ENCODE measurements around the gene PSMB8. TPM values are rescaled to one million over a fixed set of nuclear protein-coding genes. Genes with fewer than 3 reads are reported as not detected.

Gene PSMB8
- total and polyA plus RNA-seq, 7 donors, result 34.3 to 305 (median 45.7) TPM

GRCh38 chr6:32799168-32799567, 44.7 kb downstream of the PSMB8 start:
- peaks cover 0 to 6% (median 0%) of the 10 kb centered on the region in 4 donors for H3K9me3 ChIP-seq
- WGBS, 2 donors, result 95 to 97% methylated on average over 3 of the region's 3 CpGs
- intact Hi-C loops (cut with DNase I), result no loop called here
- TF ChIP-seq EP300 (IDR thresholded peaks at IDR 0.05), result no peak
- no peak for TF ChIP-seq POLR2AphosphoS5 (IDR thresholded peaks at IDR 0.05)
- TF ChIP-seq POLR2A (IDR thresholded peaks at IDR 0.05), result no peak
- no peak for TF ChIP-seq CTCF (IDR thresholded peaks at IDR 0.05)
- H3K36me3 ChIP-seq, result no peaks in the 10 kb centered on the region
- no peak overlapping the region for H3K4me3 ChIP-seq
- DNase-seq, result no peak
- H3K27ac ChIP-seq, result no peak overlapping the region
- peaks cover 0 to 9% (median 2%) of the 10 kb centered on the region in 4 donors for H3K4me1 ChIP-seq
- peaks cover 0 to 54% (median 0%) of the 10 kb centered on the region in 3 donors for H3K27me3 ChIP-seq

GRCh38 chr6:32796848-32797776, 46.7 kb downstream of the PSMB8 start:
- Histone ChIP-seq H3K4me3 (peak overlapping the region in 2 of 4 donors; percentile 14 to 23), H3K27me3 (peaks cover 0 to 54% (median 0%) of the 10 kb centered on the region in 3 donors), H3K27ac (no peak overlapping the region), H3K36me3 (no peaks in the 10 kb centered on the region), H3K4me1 (peaks cover 0 to 9% (median 2%) of the 10 kb centered on the region in 4 donors), H3K9me3 (peaks cover 0 to 6% (median 0%) of the 10 kb centered on the region in 4 donors)
- WGBS, 2 donors, result 8 to 10% methylated on average over 30 of the region's 30 CpGs
- intact Hi-C loops (cut with DNase I), result loop anchor here (2.0 kb wide), 1 partner anchor 382 kb away; no protein-coding TSS in a partner anchor
- peak; percentile 77 for DNase-seq
- TF ChIP-seq CTCF (IDR thresholded peaks at IDR 0.05) (peak; percentile 62 to 86 (median 84)), EP300 (IDR thresholded peaks at IDR 0.05) (no peak)

GRCh38 chr6:32794510-32794909, 49.3 kb downstream of the PSMB8 start:
- Histone ChIP-seq H3K9me3 (peaks cover 0 to 6% (median 0%) of the 10 kb centered on the region in 4 donors), H3K36me3 (no peaks in the 10 kb centered on the region), H3K27me3 (peaks cover 0 to 44% (median 6%) of the 10 kb centered on the region in 3 donors), H3K27ac (no peak overlapping the region), H3K4me1 (peaks cover 0 to 9% (median 2%) of the 10 kb centered on the region in 4 donors), H3K4me3 (no peak overlapping the region)
- 49 to 82% methylated on average over 2 of the region's 2 CpGs for WGBS, 2 donors
- DNase-seq, result no peak
- intact Hi-C loops (cut with DNase I), result no loop called here
- TF ChIP-seq EP300 (IDR thresholded peaks at IDR 0.05) (no peak), POLR2AphosphoS5 (IDR thresholded peaks at IDR 0.05) (no peak), POLR2A (IDR thresholded peaks at IDR 0.05) (no peak), CTCF (IDR thresholded peaks at IDR 0.05) (no peak)

GRCh38 chr6:32792901-32793435, 50.9 kb downstream of the PSMB8 start:
- TF ChIP-seq POLR2AphosphoS5 (IDR thresholded peaks at IDR 0.05) (no peak), POLR2A (IDR thresholded peaks at IDR 0.05) (no peak), CTCF (IDR thresholded peaks at IDR 0.05) (no peak), EP300 (IDR thresholded peaks at IDR 0.05) (no peak)
- WGBS, 2 donors, result 61 to 68% methylated on average over 3 of the region's 3 CpGs
- intact Hi-C loops (cut with DNase I), result no loop called here
- Histone ChIP-seq H3K27me3 (peaks cover 0 to 33% (median 6%) of the 10 kb centered on the region in 3 donors), H3K36me3 (no peaks in the 10 kb centered on the region), H3K4me1 (peaks cover 0 to 9% (median 2%) of the 10 kb centered on the region in 4 donors), H3K9me3 (no peaks in the 10 kb centered on the region), H3K27ac (no peak overlapping the region), H3K4me3 (no peak overlapping the region)
- no peak for DNase-seq

Other genes starting within 250 kb of the PSMB8 start
- 1 to 10 TPM in 3 of 4 donors, under 1 TPM in 1; 0.16 to 9.5 (median 4.0) TPM for gene HLA-DQA1, start 206.6 kb downstream of the PSMB8 start, total RNA-seq
- 100 to 1,000 TPM in 2 of 3 donors, 10 to 100 TPM in 1; 32.4 to 250 (median 129) TPM for gene HLA-DQA1, start 206.6 kb downstream of the PSMB8 start, polyA plus RNA-seq
- gene HLA-DQB1, start 177.4 kb downstream of the PSMB8 start, total RNA-seq, result 1 to 10 TPM in 2 of 4 donors, under 1 TPM in 2; under 0.01 to 3.5 (median 1.7) TPM
- 100 to 1,000 TPM in 1 of 3 donors, 10 to 100 TPM in 2; 36.6 to 182 (median 77.9) TPM for gene HLA-DQB1, start 177.4 kb downstream of the PSMB8 start, polyA plus RNA-seq
- 1 to 10 TPM in 2 of 4 donors, under 1 TPM in 1, not detected in 1; 0.36 to 1.7 (median 1.2) TPM for gene HLA-DQA2, start 102.7 kb downstream of the PSMB8 start, total RNA-seq
- gene HLA-DQA2, start 102.7 kb downstream of the PSMB8 start, polyA plus RNA-seq, result under 1 TPM in 1 of 3 donors, not detected in 2; 0.17 TPM
- gene HLA-DQB2, start 80.5 kb downstream of the PSMB8 start, total RNA-seq, result 1 to 10 TPM in 1 of 4 donors, under 1 TPM in 2, not detected in 1; 0.41 to 1.1 (median 0.49) TPM
- under 1 TPM in 2 of 3 donors, not detected in 1; 0.69 to 0.87 TPM for gene HLA-DQB2, start 80.5 kb downstream of the PSMB8 start, polyA plus RNA-seq
- 1 to 10 TPM in 1 of 4 donors, under 1 TPM in 1, not detected in 2; 0.68 to 1.8 TPM for gene HLA-DOB, start 27.0 kb downstream of the PSMB8 start, total RNA-seq
- gene HLA-DOB, start 27.0 kb downstream of the PSMB8 start, polyA plus RNA-seq, result 10 to 100 TPM in 1 of 3 donors, 1 to 10 TPM in 2; 1.2 to 31.8 (median 1.6) TPM
- gene TAP2, start 5.3 kb downstream of the PSMB8 start, total RNA-seq, result 1 to 10 TPM; 5.9 to 9.2 (median 7.2) TPM
- 10 to 100 TPM in 1 of 3 donors, 1 to 10 TPM in 2; 2.4 to 54.5 (median 3.0) TPM for gene TAP2, start 5.3 kb downstream of the PSMB8 start, polyA plus RNA-seq
- gene TAP1, start 9.7 kb upstream of the PSMB8 start, total RNA-seq, result 10 to 100 TPM; 22.5 to 35.0 (median 24.6) TPM
- gene TAP1, start 9.7 kb upstream of the PSMB8 start, polyA plus RNA-seq, result 100 to 1,000 TPM in 1 of 3 donors, 10 to 100 TPM in 2; 11.4 to 211 (median 19.2) TPM
- gene PSMB9, start 10.1 kb upstream of the PSMB8 start, total RNA-seq, result 10 to 100 TPM; 10.2 to 23.2 (median 13.8) TPM
- 100 to 1,000 TPM in 2 of 3 donors, 10 to 100 TPM in 1; 81.1 to 233 (median 129) TPM for gene PSMB9, start 10.1 kb upstream of the PSMB8 start, polyA plus RNA-seq
- 10 to 100 TPM; 10.2 to 25.3 (median 11.5) TPM for gene HLA-DMB, start 97.0 kb upstream of the PSMB8 start, total RNA-seq
- 100 to 1,000 TPM in 1 of 3 donors, 10 to 100 TPM in 2; 13.2 to 108 (median 90.5) TPM for gene HLA-DMB, start 97.0 kb upstream of the PSMB8 start, polyA plus RNA-seq
- 10 to 100 TPM; 16.3 to 26.0 (median 20.2) TPM for gene HLA-DMA, start 109.0 kb upstream of the PSMB8 start, total RNA-seq
- 100 to 1,000 TPM in 1 of 3 donors, 10 to 100 TPM in 2; 19.8 to 131 (median 57.1) TPM for gene HLA-DMA, start 109.0 kb upstream of the PSMB8 start, polyA plus RNA-seq
- gene BRD2, start 124.5 kb upstream of the PSMB8 start, total RNA-seq, result 100 to 1,000 TPM in 1 of 4 donors, 10 to 100 TPM in 3; 82.4 to 116 (median 87.7) TPM
- gene BRD2, start 124.5 kb upstream of the PSMB8 start, polyA plus RNA-seq, result 100 to 1,000 TPM in 1 of 3 donors, 10 to 100 TPM in 2; 60.6 to 135 (median 69.7) TPM
- 1 to 10 TPM; 1.5 to 3.0 (median 2.3) TPM for gene HLA-DOA, start 165.5 kb upstream of the PSMB8 start, total RNA-seq
- 10 to 100 TPM in 1 of 3 donors, 1 to 10 TPM in 2; 1.8 to 42.0 (median 6.5) TPM for gene HLA-DOA, start 165.5 kb upstream of the PSMB8 start, polyA plus RNA-seq
- gene HLA-DPA1, start 229.6 kb upstream of the PSMB8 start, total RNA-seq, result 10 to 100 TPM; 29.9 to 64.3 (median 46.2) TPM
- 100 to 1,000 TPM in 2 of 3 donors, 10 to 100 TPM in 1; 49.2 to 210 (median 197) TPM for gene HLA-DPA1, start 229.6 kb upstream of the PSMB8 start, polyA plus RNA-seq
- gene HLA-DPB1, start 231.9 kb upstream of the PSMB8 start, total RNA-seq, result 10 to 100 TPM; 39.2 to 62.4 (median 42.0) TPM
- gene HLA-DPB1, start 231.9 kb upstream of the PSMB8 start, polyA plus RNA-seq, result 100 to 1,000 TPM in 2 of 3 donors, 10 to 100 TPM in 1; 90.7 to 359 (median 180) TPM

Data from sigmoid colon (tissue), 7 donors.